ENCODE data around the gene SNAPC4.
"Not testable (repeated sequence)": the region's sequence is repeated elsewhere in the genome, so short reads cannot be mapped to it uniquely, and the experiment has no call there.

The SNAPC4 gene

DNA sequence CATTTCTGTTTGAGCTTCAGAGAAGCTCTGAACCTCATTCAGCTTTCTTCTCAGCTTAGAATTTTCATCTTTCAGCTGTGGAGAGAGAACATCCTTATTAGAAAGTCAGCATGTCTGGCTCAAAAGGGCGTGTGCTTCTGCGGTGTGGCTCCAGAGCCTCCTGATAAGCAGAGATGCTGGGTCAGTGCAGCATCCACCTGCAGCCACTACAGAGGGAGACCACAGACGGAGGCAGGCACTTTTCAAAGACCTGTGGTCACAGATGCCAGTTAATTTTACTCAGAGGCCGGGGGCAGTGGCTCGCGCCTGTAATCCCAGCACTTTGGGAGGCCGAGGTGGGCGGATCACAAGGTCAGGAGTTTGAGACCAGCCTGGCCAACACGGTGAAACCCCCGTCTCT, 5.9 kb upstream of the SNAPC4 start:
- DNase-seq: not testable (repeated sequence)

DNA sequence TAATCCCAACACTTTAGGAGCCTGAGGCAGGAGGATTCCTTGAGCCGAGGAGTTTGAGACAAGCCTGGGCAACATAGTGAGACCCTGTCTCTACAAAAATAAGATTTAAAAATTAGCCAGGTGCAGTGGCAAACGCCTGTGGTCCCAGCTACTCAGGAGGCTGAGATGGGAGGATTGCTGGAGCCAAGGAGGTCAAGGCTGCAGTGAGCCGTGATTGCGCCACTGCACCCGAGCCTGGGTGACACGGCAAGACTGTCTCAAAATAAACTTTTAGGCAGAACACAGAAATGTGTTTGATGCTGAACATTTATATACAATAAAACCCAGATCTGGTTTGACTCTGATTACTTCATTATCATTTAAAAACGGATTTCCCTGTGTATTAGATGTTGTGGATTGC, 5.5 kb upstream of the SNAPC4 start:
- no peak for DNase-seq

DNA sequence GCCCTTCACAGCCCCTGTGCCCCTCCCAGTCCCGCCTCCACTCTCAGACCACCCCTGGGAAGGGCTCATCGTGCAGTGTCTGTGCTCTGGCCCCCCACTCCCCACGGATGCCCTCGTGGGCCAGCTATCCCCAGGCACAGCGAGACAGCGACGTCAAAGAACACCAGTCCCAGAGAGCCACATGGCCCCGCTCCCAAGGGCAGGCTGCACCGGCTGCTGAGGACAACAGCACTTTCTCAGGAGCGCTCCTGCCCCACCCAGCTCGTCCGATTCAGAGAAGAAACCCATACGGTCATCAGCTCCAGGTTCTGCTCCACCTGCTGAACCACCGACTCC, 4.8 kb upstream of the SNAPC4 start:
- DNase-seq: no peak

DNA sequence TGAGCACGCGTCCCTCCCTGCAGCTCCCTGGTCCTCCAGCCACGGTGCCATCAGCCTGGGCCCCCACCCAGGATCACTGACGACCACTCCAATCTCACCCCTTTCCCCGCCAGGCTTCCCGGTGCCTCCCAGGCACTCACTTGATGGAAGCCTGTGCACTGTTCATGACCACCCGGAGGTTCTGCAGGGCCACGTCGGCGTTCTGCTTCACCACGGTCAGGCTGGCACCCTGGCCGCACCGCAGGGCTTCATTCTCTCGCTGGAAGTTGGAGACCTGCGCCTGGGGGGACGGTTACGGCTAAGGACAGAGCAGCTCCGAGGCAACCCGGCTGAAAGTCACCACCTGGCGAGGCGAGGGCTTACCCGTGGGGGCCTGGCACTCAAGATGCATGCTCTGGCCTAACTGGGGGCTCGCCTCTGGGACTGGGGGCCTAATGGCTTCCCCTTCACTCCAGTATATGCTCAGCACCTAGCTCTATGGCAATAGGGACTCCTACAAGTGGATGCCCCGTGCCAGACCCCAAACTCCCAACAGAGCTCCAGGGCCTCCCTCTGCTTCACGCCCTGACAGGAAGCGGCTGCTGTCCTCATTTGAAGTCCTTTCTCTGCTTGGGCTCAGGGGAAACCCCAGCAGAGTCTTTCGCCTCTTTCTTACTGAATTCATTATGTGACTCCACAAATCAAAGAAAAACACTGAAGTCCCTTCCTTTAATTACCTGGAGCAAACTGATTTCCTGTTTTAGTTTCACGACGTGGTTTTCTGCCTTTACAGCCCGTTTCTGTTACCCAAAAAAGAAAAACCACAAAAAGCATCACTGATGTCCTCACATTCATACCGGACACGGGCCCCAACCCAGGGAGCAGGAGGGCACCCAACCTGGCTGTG, 4.2 kb upstream of the SNAPC4 start:
- DNase-seq: no peak

DNA sequence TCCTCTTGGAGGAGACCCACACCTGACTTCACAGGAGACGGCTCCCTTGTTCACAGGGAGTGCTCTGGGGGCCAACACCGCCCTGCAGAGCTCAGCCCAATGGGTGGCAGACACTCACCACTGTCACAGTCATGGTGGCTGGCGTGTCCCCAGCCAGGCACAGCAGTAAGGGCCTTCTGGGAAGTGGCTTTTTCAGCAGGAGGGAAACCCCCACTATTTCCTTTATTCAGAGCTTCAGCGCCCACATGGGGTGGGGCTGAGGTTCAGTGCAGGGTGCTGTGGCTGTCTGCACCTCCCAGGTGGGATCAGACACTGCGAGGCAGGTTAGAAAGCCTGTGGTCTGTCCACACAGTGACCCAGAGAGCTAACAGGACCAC, 3.6 kb upstream of the SNAPC4 start:
- DNase-seq: no peak

DNA sequence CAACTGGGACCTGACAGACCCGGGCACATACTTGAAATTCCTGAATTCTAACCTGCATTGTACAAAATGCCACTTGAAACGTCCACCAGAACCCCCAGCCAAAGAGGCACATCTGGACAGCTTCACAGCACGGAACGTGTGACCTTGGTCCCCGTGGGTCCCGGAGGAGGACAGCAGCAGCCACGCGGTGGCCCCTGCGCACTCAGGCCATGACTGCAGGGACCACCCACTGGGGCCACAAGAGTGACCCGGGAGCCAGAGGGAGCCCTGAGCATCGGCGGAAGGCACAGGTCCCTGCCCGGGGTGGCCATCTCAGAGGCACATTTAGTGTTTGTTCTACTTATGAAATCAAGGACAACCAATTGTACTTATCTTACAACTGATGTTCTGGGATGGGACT, 2.1 kb upstream of the SNAPC4 start:
- DNase-seq: no peak

DNA sequence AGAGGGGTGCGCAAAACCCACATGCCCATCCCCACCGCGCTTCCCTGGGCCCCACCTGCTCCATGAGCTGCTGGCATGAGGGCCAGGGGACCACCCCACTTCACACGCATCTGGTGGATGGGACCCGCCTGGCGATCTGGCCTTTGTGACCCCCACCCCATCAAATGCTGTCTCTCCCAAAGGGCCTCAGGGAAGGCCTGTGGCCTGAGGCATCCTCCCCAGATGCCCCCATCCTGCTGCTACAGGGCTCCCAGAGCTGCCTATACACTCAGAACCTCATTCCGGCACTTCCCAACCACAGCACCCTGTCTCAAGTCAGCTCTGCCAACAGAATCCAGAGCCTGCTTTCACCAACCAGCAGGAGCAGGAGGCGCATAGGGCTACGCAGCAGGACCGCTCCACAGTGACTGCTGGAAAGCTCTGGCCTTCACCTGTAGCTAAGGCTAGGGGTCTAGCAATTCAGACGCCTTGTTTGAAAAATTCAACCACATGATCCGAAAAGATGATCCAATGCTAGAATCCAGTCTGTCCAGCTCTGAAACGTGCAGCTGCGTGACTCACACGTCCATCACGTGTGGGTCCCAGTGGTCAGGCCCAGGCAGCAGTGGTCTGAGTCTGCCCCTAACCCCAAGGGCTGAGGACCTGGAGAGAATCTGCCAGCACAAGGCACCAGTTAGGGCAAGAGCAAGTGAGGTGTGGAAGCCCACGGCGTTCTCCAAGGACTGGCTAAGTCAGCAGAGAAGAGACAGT, 1.4 kb upstream of the SNAPC4 start:
- no peak for DNase-seq

DNA sequence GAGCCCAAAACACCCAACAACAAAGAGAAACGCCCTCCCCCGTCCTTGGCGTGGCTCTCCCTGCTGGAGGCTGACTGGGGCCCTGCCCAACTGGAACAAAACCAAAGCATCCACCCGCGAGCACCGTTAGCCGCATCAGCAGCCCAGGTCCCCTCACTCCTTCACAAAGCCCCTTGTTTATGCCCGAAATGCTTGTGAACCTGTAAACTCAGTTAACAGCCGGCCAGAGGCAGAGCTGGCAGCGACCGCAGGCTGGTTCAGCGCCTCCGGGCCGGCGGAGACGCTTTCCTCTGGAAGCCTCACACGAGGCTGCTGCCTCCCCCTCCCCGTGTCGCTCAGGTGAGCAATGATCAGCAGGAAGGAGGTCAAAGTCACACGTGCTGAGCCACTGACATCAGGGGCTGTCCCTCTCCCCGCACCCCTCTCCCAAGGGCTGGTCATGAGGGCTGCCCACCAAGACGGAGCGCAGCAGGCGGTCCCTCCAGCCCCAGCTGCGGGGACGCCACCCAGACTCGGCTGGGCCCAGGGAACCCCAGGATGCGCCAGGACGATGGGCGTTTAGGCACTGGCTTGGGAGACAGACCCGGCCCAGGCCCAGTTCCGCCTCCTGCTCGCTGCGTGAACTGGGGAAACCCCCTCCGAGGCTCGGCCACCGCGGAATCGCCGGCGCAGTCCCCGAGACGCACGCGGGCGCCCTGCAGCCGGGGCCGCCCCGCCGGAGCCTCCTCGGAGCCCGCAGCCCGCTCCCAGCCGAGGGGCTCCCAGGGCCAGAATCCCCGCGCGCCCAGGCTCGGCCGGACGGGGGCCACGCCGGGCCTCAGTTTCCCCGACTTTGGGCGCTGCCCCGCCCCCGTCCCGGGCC, 563 bp downstream of the SNAPC4 start:
- DNase-seq: no peak

DNA sequence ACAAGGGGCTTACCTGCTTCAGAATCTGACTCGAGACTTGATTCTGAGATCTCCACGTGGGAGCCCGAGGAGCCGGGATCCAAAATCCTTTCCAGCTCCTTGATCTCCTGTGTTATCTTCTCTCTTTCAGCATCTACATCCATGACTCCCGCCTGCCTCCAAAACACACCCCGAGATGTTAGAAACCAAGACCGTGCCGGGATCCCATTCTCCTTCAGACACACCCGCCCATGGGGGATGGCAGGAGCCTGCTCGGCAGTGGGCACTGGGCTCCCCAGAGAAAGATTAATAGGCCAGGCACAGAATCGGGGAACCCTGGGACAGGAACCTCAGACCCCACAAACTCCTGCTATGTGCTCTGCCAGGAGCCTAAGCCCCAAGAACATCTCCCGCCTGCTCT, 1.7 kb downstream of the SNAPC4 start:
- DNase-seq: no peak

DNA sequence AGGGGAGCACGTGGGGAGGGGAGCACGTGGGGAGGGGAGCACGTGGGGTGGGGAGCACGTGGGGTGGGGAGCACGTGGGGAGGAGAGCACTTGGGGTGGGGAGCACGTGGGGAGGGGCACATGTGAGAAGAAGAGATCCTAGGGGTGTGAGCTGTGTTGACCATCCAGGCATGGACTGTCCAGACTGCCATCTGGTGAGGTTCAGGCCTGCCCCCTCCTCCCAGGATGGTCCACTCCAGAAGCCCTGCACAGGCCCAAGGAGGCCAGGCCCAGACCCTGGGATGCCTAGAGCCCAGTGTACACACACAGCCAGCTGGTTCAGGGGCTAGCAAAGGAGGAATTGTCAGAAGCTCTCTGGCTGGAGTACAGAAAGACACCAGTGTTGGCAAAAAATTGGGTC, 2.3 kb downstream of the SNAPC4 start:
- DNase-seq: no peak

DNA sequence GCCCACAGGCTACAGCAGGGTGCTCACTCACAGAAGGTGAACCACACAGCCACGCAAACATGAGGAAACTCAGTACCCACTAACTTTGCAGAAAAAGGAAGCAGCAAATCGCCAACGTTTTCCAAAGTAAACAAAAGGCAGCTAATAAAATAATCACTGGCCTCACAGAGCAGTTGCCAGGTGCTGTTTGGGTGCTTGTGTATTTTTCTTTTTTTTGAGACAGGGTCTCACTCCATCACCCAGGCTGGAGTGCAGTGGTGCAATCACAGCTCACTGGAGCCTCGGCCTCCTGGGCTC, 3.8 kb downstream of the SNAPC4 start:
- no peak for DNase-seq

DNA sequence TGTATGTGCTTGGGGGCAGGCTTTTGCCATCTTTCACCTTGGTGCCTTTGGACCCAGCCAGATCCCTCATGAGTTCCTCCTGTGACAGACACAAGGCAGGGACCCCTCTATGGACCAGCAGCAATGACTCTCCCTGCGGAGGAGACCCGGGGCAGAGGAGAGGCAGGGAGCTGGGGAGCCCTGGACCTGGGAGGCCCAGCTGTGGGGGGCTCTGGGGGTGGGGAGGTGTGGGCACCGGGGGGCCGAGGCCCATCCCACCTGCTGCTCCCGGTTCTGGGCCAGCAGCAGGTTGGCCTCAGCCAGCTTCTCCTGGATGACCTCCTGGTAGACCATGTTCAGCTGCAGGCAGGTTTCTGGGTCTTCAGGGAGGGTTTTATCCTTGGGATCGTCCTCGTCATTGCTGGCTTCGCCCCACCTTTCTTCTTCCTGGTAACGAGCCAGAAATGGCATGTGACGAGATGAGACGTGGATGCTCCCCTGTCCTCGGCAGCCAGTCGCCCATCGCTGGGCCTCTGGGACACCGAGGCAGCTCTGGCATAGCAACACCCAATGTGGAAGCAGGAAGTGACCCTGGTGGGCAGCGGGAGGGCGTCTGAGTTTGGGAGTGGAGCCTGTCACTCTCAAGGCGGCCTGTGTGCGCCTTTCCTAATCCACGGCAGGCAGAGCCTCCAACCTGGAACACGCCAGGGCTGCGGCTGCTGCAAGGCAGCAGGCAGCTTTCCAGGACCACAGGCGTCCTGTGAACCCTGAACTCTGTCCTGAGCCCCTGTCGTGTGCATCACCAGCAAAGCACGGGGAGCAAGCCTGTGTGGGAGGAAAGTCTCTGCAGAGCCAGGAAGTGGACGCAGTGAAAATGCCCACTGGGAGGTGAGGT, 4.4 kb downstream of the SNAPC4 start:
- no peak for DNase-seq

DNA sequence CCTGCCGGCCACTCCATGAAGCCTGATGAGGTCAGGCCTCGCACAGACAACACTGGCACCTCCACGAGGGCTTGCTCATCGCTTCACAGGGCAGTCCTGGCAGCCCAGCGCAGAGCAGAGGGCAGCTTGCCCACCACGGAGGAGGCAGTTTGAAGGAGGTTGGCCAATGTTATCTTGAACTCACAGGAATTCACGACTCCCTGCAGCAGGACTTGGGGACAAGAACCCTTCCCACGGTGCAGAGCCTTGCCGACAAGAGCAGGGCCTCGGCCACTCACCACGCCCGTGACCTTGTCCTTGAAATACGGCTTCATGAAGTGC, 5.0 kb downstream of the SNAPC4 start:
- DNase-seq: no peak

DNA sequence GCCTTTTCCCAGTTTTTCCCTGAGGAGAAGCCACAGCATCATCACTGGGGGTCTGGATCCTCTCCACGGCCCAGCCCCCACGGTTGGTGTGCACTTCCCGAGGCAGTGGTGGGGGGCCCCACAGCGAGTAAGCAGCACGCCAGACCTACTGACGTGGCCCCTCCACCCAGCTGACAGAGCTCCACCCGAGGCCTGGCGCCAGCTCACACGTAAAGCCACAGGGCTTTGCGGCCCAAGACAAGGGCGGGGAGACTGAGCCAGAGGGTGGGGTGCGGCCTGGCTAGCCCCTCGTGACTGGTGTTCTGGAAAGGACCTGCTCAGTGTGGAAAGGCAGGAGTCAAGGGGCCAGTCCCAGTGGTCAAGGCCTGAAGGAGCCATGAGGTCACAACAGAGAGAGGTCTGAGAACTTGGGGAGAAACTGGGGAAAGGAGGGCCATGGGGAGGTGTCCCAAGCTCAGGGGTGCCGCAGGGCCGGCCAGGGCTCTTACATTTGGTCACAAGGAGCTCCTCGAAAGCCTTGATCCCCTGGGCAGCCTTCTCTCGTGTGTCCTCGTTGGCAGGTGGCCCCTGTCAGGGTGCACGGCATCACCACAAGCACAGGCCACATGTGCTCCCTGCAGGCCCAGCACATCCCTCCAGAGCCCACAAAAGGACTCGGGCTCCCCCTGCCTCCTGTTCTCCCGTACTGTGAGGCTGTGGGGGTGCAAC, 5.5 kb downstream of the SNAPC4 start:
- DNase-seq: no peak

DNA sequence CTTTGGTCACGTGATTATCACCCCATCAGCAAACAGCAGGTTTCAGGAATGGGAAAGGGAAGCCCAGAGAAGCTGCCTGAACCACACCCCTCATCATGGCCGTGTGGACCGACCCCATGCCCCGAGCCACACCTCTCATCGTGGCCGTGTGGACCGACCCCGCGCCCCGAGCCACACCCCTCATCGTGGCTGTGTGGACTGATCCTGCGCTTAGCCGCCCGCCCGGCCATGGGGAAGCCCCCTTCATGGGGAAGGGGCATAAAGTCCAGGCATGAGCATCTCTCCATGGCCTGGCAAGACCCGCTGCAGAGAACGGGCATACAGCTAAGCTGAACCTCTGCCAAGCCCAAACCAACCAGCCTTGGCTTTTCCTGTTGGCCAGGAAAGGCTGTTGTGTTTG, 6.4 kb downstream of the SNAPC4 start:
- no peak for DNase-seq

DNA sequence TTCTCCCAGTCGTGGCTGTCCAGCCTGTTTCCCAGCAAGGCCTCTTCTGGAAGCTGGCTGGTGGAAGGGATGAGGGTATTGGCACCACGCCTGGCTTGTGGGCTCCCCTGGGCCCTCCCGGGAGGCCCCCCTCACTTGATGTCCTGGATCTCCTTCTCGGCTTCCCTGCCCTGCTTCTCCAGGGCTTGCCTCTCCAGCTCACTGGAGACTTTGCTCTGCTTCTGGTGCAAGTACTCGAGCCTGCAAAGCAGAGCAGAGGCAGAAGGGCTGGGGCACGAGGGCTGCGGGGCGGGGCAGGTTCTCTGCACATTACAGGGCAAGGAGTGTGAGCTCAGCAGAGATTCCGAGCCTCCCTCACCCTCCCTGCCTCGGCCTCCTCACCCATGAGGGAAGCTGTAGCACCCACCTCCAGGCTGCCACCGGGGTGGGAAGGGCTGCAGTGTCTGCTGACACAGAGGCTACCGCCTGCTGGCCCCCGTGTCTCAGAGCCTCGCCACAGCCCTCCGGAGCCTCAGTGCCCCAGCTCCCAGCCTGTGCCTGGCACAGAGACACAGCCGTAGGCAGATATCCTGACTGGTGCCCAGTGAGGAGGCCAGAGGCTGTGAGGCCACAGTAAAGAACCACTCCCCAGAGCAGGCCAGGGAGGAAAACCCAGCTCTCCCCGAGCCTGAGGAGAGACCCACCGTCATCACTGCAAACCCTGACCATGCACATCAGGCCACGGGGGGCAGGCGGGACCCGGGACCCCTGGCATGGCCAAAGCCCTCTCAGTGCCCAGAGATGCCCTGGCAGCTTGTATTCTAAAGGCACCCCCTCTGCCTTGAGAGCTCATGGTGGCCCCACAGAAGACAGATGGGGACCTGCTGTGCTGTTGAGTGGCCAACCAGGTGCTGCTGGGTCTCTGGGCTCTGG, 7.2 kb downstream of the SNAPC4 start:
- no peak for DNase-seq

DNA sequence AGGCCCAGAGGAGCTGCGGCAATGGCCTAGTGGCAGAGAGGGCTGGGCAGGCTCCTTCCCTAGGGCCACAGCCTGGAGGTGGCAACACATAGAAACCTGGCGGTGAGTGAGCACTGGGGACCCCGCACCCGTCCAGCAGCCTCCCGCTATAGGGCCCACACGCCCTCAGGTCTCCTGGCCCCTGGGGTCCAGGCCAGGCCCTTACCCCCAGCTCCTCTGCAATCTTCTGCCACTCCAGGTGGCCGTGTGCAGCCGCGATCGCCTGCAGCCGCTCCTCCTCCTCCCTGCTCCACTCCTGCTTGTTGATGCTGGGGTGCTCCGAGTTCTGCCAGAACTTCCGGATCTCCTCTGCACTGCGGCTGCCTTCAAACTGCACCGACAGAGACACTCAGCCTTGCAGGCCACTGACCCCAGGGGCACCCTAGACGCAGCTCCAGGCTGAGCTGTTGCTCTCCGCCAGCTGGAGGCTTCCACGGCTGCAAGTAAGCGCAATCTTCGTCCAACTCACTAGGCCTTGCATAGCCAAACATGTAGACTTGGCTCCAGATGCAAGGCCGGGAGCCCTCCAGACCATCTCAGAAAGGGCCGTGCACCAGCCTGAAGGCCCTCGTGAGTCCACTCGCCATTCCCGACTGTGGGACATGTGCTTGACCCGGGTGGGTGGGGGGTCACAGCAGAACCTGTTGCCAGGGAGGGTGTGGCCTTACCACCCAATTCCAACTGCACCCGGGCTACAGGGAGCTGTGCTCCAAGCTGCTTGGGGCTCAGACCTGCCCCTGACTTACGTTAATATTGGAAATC, 8.0 kb downstream of the SNAPC4 start:
- DNase-seq: no peak

DNA sequence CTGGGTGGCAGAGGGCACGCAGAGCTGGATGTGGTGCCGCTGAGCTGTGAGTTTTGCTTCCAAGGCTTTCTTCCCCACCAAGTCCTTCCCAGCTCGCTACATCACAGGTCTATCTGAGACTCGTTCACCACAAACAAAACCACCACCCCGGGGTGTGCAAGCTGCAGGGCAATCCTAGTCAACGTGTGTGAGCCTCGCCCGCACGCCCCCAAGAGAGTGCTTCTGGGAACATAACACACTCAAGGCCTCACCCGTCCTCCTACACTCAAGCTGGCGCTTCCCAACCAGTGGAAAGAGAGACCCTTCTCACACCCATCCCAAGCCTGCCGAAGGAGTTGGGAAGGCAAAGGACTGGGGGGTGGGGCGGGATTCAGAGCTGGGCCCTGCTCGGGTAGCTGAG, 10.6 kb downstream of the SNAPC4 start:
- DNase-seq: no peak

DNA sequence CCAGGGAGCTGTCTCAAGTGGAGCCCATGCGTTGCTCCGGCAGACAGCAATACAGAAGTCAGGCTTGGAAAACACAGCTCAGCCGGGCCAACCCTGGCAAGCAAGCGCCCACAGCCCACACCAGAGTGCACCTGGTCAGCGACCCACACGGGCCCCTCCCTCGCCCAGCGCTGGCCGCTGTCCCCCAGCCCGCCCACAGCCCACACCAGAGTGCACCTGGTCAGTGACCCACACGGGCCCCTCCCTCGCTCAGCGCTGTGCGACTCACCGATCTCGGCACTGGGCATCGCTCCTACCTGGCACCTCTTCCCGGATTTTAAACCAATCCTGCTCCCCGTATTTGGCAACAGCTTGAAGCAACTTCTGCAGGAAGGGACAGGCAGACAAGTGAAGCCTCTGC, 12.8 kb downstream of the SNAPC4 start:
- DNase-seq: no peak

DNA sequence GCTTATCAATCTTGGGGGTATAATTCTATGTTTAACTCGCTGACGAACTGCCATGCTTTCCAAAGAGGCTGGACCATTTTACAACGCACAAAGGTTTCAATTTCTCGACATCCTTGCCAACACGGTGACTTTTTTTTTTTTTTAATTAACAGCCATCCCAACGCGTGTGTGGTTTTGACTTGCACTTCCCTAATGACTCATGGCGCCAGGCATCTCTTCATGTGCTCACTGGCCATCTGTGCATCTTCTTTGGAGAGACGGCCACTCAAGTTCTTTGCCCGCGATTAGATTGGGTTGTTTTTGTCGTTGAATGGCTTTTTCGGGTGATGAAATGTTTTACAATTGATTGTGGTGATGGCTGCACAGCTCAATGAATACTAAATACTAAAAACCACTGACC, 14.0 kb downstream of the SNAPC4 start:
- no peak for DNase-seq

Measured in 8988T (cell line).